GM19324 (cell line): Measurements from ENCODE around the gene MAP1LC3B2.

Experiments used
- ATAC-seq: cut with Tn5 transposase; IDR thresholded peaks from one replicate; pipeline ENCODE4 v1.9.1; 2021; ENCODE audit warnings: mild to moderate bottlenecking, moderate library complexity; ENCODE audit not compliant: unreplicated experiment, low FRiP score

The MAP1LC3B2 gene

DNA sequence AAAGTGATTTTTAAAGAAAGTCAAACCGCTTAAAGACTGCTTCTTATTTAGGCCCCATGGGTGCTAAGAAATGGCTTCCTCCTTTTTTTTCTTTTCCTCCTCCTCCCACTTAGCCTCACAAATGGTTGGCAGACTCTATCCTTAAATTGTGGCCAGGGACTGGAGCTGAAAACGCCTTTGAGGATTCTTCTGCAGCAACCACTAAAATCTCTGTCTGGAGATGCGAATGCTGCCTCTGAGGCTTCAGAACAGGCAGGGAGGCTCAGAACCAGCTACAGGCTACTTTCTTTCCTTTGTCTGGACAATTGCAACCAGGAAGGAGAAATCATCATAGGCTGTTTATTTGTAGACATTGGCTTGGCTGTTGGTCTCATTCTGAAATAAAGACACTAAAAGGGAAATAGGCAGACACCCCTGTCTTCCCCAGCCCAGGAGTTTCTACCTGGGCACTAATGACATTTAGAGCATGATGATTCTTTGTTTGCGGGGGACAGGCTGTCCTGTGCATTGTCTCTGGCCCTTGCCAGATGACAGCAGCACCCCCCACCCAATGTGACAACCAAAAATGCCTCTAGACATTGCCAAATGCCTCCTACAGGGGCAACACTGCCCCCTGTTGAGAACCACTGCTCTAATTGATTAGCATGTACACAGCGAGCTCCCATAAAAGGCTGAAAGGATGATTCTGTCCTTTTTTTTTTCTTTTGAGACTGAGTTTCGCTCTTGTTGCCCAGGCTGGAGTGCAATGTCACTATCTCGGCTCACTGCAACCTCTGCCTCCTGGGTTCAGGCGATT, 50.3 kb downstream of the MAP1LC3B2 start:
- ATAC-seq: no peak

- ATAC-seq: no peak
Observed at GRCh38 chr12:116610971-116611541, 51.9 kb downstream of the MAP1LC3B2 start.

GRCh38 chr12:116612436-116612835, 53.3 kb downstream of the MAP1LC3B2 start:
- ATAC-seq: no peak

GRCh38 chr12:116613256-116613655, 54.1 kb downstream of the MAP1LC3B2 start:
- no peak for ATAC-seq

GRCh38 chr12:116614194-116614915, 55.2 kb downstream of the MAP1LC3B2 start:
- no peak for ATAC-seq

- ATAC-seq: no peak
Observed at GRCh38 chr12:116615141-116615861, 56.1 kb downstream of the MAP1LC3B2 start.

GRCh38 chr12:116616536-116617248, 57.5 kb downstream of the MAP1LC3B2 start:
- no peak for ATAC-seq

DNA sequence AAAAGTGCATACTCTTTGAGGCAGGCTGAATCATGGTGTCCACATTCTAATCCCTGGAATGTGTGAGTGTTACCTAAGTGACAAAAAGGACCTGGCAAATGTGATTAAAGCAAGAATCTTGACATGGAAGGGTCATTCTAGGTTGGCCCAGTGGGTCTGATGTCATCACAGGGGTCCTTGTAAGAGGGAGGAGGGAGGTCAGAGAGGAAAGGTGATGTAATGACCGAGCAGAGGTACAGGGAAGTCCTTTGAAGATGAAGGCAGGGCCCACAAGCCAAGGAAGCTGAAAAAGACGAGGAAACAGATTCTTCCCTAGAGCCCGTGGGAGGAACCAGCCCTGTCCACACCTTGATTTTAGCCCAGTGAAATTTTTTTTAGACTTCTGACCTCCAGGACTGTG, 60.1 kb downstream of the MAP1LC3B2 start:
- no peak for ATAC-seq

- ATAC-seq: no peak
Observed at GRCh38 chr12:116620124-116620491, 60.9 kb downstream of the MAP1LC3B2 start.

GRCh38 chr12:116620492-116621191, 61.5 kb downstream of the MAP1LC3B2 start:
- no peak for ATAC-seq

- no peak for ATAC-seq
Observed at GRCh38 chr12:116621194-116621593, 62.0 kb downstream of the MAP1LC3B2 start.

DNA sequence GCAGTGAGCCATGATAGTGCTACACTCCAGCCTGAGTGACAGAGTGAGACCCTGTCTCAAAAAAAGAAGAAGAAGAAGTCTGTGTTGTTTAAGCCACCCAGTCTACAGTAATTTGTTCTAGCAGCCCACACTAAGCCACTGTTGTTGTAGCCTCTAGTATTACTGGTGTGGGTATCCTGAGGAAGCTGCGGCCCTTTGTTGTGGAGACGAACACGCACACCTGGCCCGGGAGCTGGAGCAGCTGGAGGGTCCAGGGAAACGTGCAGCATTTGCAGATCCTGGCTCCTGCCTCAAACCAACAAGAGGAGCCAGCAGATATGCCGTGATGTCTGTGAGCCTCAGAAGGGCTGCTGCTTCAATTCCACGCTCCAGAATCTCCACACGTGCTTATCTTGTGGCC, 65.3 kb downstream of the MAP1LC3B2 start:
- no peak for ATAC-seq

- ATAC-seq: no peak
Observed at GRCh38 chr12:116626153-116626552, 67.0 kb downstream of the MAP1LC3B2 start.
